ENCODE data around the gene PPY. TPM values are rescaled to one million over a fixed set of nuclear protein-coding genes. Genes with fewer than 3 reads are reported as not detected.

Gene PPY
- total and polyA plus RNA-seq, 2 donors (not counting 1 experiment from before 2014, with no cell fraction given), result not detected

DNA sequence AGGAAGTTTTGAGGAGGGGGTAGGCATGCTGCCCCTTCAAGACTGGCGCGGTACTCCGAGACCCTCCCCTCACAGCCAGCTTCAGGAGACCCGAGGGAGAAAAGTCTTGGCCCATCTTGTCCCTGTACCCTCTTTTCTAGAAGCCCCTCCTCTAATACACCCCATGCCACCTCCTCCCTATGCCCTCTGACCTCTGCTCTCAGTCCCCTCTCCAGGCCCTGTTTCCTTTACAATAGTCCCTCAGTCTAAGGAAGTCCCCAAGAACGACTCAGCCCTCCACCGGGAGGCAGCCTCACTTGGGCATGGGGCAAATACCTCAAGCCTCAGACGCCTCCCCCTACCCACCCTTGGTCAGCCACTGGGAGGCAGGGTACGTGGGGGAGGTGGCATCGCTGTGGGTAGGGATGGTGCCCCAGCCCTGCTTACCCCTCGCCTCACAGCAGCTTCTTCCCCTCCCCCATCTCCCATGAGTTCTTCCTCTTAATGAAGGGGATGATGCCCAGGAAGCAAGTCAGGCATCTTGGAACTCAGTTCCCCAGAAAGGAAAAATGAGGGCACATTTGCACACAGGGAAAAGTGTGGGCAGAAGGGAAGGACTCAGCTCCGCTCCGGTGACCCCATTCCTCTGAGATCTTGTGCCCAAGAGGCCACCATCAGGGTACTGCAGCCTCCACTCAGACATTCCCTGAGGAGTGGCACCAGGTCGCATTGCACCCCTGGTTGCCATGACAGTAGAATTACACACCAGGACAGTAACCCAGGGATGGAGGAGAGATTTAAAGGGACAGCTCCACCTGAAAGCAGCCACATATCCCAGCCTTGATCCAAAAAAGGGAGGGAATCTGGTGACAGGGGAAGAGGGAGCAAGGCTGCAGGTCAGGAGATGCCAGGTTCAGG lies 41.2 kb downstream of the PPY start:
- Histone ChIP-seq H4K20me1 (ENCODE audit: control insufficient read depth, insufficient read depth, low read length, poor library complexity, severe bottlenecking) (no peaks in the 10 kb centered on the region), H3K4me1 (ENCODE audit: control insufficient read depth in 2 of 2, insufficient read depth in 2 of 2, low read length in 2 of 2) (peaks cover 18 to 23% of the 10 kb centered on the region in 2 donors), H3K4me2 (replicated peaks; ENCODE audit: low read depth, low read length, poor library complexity, severe bottlenecking) (peak overlapping the region; percentile 83), H2AFZ (ENCODE audit: insufficient read depth, low read depth, low read length, poor library complexity, severe bottlenecking) (peak overlapping the region; percentile 66), H3K36me3 (replicated peaks in 1 of 2; ENCODE audit: control extremely low read depth in 1 of 2, control insufficient read depth in 1 of 2, extremely low read depth in 1 of 2, insufficient read depth in 2 of 2, low read length in 1 of 2) (no peaks in the 10 kb centered on the region), H3K9me3 (ENCODE audit: control extremely low read depth in 1 of 3, control insufficient read depth in 2 of 3, insufficient read depth in 1 of 3, low read length in 2 of 3) (peaks cover 0 to 3% (median 0%) of the 10 kb centered on the region in 3 donors), H3K9ac (ENCODE audit: low read length) (peak overlapping the region; percentile 55), H3K4me3 (ENCODE audit: control extremely low read depth in 1 of 5, extremely low read depth in 1 of 5, insufficient read depth in 1 of 5, low read depth in 2 of 5, low read length in 4 of 5) (peak overlapping the region in 4 of 5 experiments; percentile 13 to 49 (median 36)), H3K27ac (ENCODE audit: low read length in 2 of 2) (no peak overlapping the region), H3K27me3 (replicated peaks in 1 of 4; ENCODE audit: control extremely low read depth in 1 of 4, control insufficient read depth in 3 of 4, insufficient read depth in 4 of 4, low read length in 3 of 4) (peaks cover 0 to 77% (median 22%) of the 10 kb centered on the region in 4 experiments), H3K79me2 (ENCODE audit: control insufficient read depth, insufficient read depth, low read length) (no peaks in the 10 kb centered on the region)
- DNase-seq, result no peak
- POLR2A ChIA-PET, result interaction anchor here (0.6 kb wide), 1 partner anchor 1164 kb away, joined by 4 read pairs; no protein-coding TSS in a partner anchor
- CTCF ChIA-PET, result interaction anchor here (3.3 kb wide), 1 partner anchor 23 kb away, joined by 8 read pairs; no protein-coding TSS in a partner anchor
- no peak overlapping the region for H3K27ac Mint-ChIP-seq
- no peak for ATAC-seq (ENCODE audit: low read depth)
- H3K4me1 Mint-ChIP-seq, result peaks cover 15% of the 10 kb centered on the region
- WGBS (ENCODE audit: insufficient coverage), result 28% methylated on average over 8 of the region's 13 CpGs
- TF ChIP-seq EZH2 (IDR thresholded peaks at IDR 0.05; ENCODE audit: borderline replicate concordance, insufficient read depth, low read depth, low read length, poor library complexity, severe bottlenecking), result no peak
- TF ChIP-seq, protein P1, sequence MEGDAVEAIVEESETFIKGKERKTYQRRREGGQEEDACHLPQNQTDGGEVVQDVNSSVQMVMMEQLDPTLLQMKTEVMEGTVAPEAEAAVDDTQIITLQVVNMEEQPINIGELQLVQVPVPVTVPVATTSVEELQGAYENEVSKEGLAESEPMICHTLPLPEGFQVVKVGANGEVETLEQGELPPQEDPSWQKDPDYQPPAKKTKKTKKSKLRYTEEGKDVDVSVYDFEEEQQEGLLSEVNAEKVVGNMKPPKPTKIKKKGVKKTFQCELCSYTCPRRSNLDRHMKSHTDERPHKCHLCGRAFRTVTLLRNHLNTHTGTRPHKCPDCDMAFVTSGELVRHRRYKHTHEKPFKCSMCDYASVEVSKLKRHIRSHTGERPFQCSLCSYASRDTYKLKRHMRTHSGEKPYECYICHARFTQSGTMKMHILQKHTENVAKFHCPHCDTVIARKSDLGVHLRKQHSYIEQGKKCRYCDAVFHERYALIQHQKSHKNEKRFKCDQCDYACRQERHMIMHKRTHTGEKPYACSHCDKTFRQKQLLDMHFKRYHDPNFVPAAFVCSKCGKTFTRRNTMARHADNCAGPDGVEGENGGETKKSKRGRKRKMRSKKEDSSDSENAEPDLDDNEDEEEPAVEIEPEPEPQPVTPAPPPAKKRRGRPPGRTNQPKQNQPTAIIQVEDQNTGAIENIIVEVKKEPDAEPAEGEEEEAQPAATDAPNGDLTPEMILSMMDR (IDR thresholded peaks at IDR 0.05), result no peak
- H3K9me3 Mint-ChIP-seq (ENCODE audit: insufficient read depth), result no peaks in the 10 kb centered on the region
- H3K27me3 Mint-ChIP-seq, result peaks cover 65% of the 10 kb centered on the region
- intact Hi-C loops (cut with micrococcal nuclease), result no loop called here
- H3K4me3 Mint-ChIP-seq, result peak overlapping the region; percentile 82

Data from B cell (primary cell).